H1 (cell line): ENCODE data around the gene PLAAT1. TPM values are rescaled to one million over a fixed set of nuclear protein-coding genes. Genes with fewer than 3 reads are reported as not detected.

Experiments used
- CTCF ChIA-PET: fragments of 300-600 bp; sonication (Branson Sonifier 250); formaldehyde crosslinking; loops from one replicate; lab custom pipeline; 2021; ENCODE audit not compliant: partially characterized antibody; lab: Charles Lee
- POLR2A ChIA-PET: fragments of 300-600 bp; sonication (Branson Sonifier 250); formaldehyde crosslinking; loops from one replicate; lab custom pipeline; 2021; ENCODE audit warnings: inconsistent platforms; ENCODE audit not compliant: partially characterized antibody; lab: Charles Lee
- DNase-seq, 2 experiments: peaks; one replicate each; pipeline versions ENCODE4 v3.0.0 to v3.0.0-alpha.2; 2010 to 2022; ENCODE audit warnings: low spot score in 2 of 2, low read depth in 1 of 2, mixed read lengths in 1 of 2
- FAIRE-seq: peaks from 2 replicates; lab custom pipeline; 2011; peaks lifted over from hg19 to GRCh38; lab: Jason Lieb, UNC
- H2AFZ ChIP-seq: 2 replicates; pipeline ENCODE4 v1.8.1; 2012; ENCODE audit warnings: low read length, inconsistent platforms
- H2AK5ac ChIP-seq: 2 replicates; pipeline ENCODE4 v1.6.1; 2013; ENCODE audit warnings: low read depth, low read length
- H2BK120ac ChIP-seq: replicated peaks from 2 replicates; pipeline ENCODE3; 2013; ENCODE audit warnings: low read depth, low read length, inconsistent platforms
- H2BK12ac ChIP-seq: 2 replicates; pipeline ENCODE4 v1.6.1; 2013; ENCODE audit warnings: low read depth, low read length
- H2BK15ac ChIP-seq: 2 replicates; pipeline ENCODE4 v1.6.1; 2013; ENCODE audit warnings: low read length
- H2BK20ac ChIP-seq: 2 replicates; pipeline ENCODE4 v1.6.1; 2013; ENCODE audit warnings: low read length
- H2BK5ac ChIP-seq: 2 replicates; pipeline ENCODE4 v1.6.1; 2013; ENCODE audit warnings: low read depth, low read length
- H3K14ac ChIP-seq: 2 replicates; pipeline ENCODE4 v1.6.1; 2013; ENCODE audit warnings: inconsistent platforms; ENCODE audit not compliant: insufficient read length
- H3K18ac ChIP-seq: 2 replicates; pipeline ENCODE4 v1.6.1; 2013; ENCODE audit warnings: low read length; ENCODE audit errors: extremely low read depth
- H3K23ac ChIP-seq: 2 replicates; pipeline ENCODE4 v1.6.1; 2013; ENCODE audit warnings: inconsistent platforms; ENCODE audit not compliant: insufficient read length
- H3K23me2 ChIP-seq: 2 replicates; pipeline ENCODE4 v1.6.1; 2013; ENCODE audit warnings: low read depth, low read length
- H3K27ac ChIP-seq: 2 replicates; pipeline ENCODE4 v1.6.1; 2011; ENCODE audit warnings: low read depth, low read length, inconsistent platforms
- H3K27me3 ChIP-seq, 4 experiments: replicated peaks in 1 of 4; 1 replicate in 1 of 4; 2 replicates in 3 of 4; pipeline versions ENCODE4 v1.6.1 to v1.8.1; 2011 to 2013; ENCODE audit warnings: low read length in 3 of 4, mild to moderate bottlenecking in 3 of 4, inconsistent platforms in 2 of 4, mixed read lengths in 2 of 4, moderate library complexity in 1 of 4; ENCODE audit not compliant: control insufficient read depth in 3 of 4, insufficient read depth in 3 of 4; ENCODE audit errors: extremely low read depth in 1 of 4
- H3K36me3 ChIP-seq, 4 experiments: 2 replicates each; pipeline versions ENCODE4 v1.6.1 to v1.8.1; 2011 to 2013; ENCODE audit warnings: mild to moderate bottlenecking in 4 of 4, low read length in 3 of 4, moderate library complexity in 2 of 4, control low read depth in 1 of 4, inconsistent platforms in 1 of 4; ENCODE audit not compliant: insufficient read depth in 4 of 4, control insufficient read depth in 2 of 4
- H3K4ac ChIP-seq: replicated peaks from 2 replicates; pipeline ENCODE3; 2013; ENCODE audit warnings: low read length, low read depth, mixed read lengths, inconsistent platforms; ENCODE audit not compliant: insufficient read length
- H3K4me1 ChIP-seq, 4 experiments: replicated peaks in 1 of 4; 1 replicate in 1 of 4; 2 replicates in 3 of 4; pipeline versions ENCODE4 v1.6.1 to v1.8.1; 2011 to 2013; ENCODE audit warnings: low read length in 3 of 4, inconsistent platforms in 2 of 4, mixed read lengths in 1 of 4; ENCODE audit not compliant: insufficient read depth in 4 of 4, control insufficient read depth in 3 of 4
- H3K4me2 ChIP-seq, 2 experiments: 2 replicates each; pipeline versions ENCODE4 v1.6.1 to v1.8.1; 2011 to 2013; ENCODE audit warnings: low read depth in 2 of 2, low read length in 2 of 2, control low read depth in 1 of 2, inconsistent platforms in 1 of 2, mild to moderate bottlenecking in 1 of 2; ENCODE audit not compliant: insufficient read depth in 1 of 2
- H3K4me3 ChIP-seq, 4 experiments: fragments of 200-600, 300-600 bp in 1 of 4; sonication (generic), shearing (Covaris generic), sonication (Bioruptor Twin) in 1 of 4; 2 replicates each; pipeline versions ENCODE4 v1.5.1 to v1.8.1; 2011 to 2016; ENCODE audit warnings: low read length in 4 of 4, low read depth in 3 of 4, control low read depth in 2 of 4, inconsistent platforms in 2 of 4, mild to moderate bottlenecking in 2 of 4, mixed read lengths in 1 of 4, moderate library complexity in 1 of 4; ENCODE audit not compliant: insufficient read depth in 2 of 4; ENCODE audit errors: extremely low read depth in 1 of 4
- H3K56ac ChIP-seq: replicated peaks from 2 replicates; pipeline ENCODE3; 2013; ENCODE audit warnings: low read depth, mild to moderate bottlenecking, mixed read lengths, low read length, inconsistent platforms; ENCODE audit not compliant: insufficient read length
- H3K79me1 ChIP-seq: 2 replicates; pipeline ENCODE4 v1.6.1; 2013; ENCODE audit warnings: low read depth, low read length, control low read depth
- H3K79me2 ChIP-seq, 2 experiments: 2 replicates each; pipeline versions ENCODE4 v1.6.1 to v1.8.1; 2012 to 2013; ENCODE audit warnings: low read length in 2 of 2, mild to moderate bottlenecking in 2 of 2, inconsistent platforms in 1 of 2; ENCODE audit not compliant: insufficient read depth in 2 of 2, control insufficient read depth in 1 of 2
- H3K9ac ChIP-seq, 4 experiments: replicated peaks in 1 of 4; 1 replicate in 1 of 4; 2 replicates in 3 of 4; pipeline versions ENCODE4 v1.6.1 to v1.8.1; 2011 to 2013; ENCODE audit warnings: low read depth in 3 of 4, low read length in 3 of 4, control low read depth in 2 of 4, mild to moderate bottlenecking in 2 of 4, moderate library complexity in 2 of 4, inconsistent platforms in 1 of 4; ENCODE audit errors: extremely low read depth in 1 of 4
- H3K9me3 ChIP-seq, 2 experiments: 2 replicates each; pipeline versions ENCODE4 v1.6.1 to v1.8.1; 2012 to 2013; ENCODE audit warnings: mild to moderate bottlenecking in 2 of 2, moderate library complexity in 2 of 2, control low read depth in 1 of 2, inconsistent platforms in 1 of 2, low read depth in 1 of 2, low read length in 1 of 2, mixed read lengths in 1 of 2; ENCODE audit not compliant: insufficient read depth in 2 of 2
- H4K20me1 ChIP-seq, 2 experiments: replicated peaks in 1 of 2; 2 replicates each; pipeline versions ENCODE3 to v1.8.1; 2011 to 2013; ENCODE audit warnings: inconsistent platforms in 2 of 2, low read length in 2 of 2, mild to moderate bottlenecking in 1 of 2; ENCODE audit not compliant: insufficient read depth in 2 of 2, control insufficient read depth in 1 of 2
- H4K5ac ChIP-seq: 2 replicates; pipeline ENCODE4 v1.6.1; 2013; ENCODE audit warnings: low read length, low read depth, mixed read lengths, inconsistent platforms; ENCODE audit not compliant: insufficient read length
- H4K8ac ChIP-seq: 2 replicates; pipeline ENCODE4 v1.8.0; 2013; ENCODE audit warnings: mild to moderate bottlenecking, moderate library complexity, low read length, inconsistent platforms; ENCODE audit not compliant: insufficient read depth; ENCODE audit errors: extremely low read depth
- H4K91ac ChIP-seq: replicated peaks from 2 replicates; pipeline ENCODE3; 2013; ENCODE audit warnings: low read length, mixed read lengths, inconsistent platforms; ENCODE audit not compliant: insufficient read length
- CBX5 ChIP-seq: fragments of 300-800, 300-1000 bp; sonication (generic); IDR thresholded peaks from 2 replicates; pipeline ENCODE4 v1.7.1; 2016; ENCODE audit warnings: antibody characterized with exemption, low read length, low read depth
- EGR1 ChIP-seq: IDR thresholded peaks from 2 replicates; pipeline ENCODE4 v1.6.1; 2011; ENCODE audit warnings: low read depth, low read length, borderline replicate concordance
- EZH2 ChIP-seq: fragments of 200-600 bp; sonication (generic); IDR thresholded peaks from 2 replicates; pipeline ENCODE4 v1.7.1; 2012; ENCODE audit warnings: low read depth, mild to moderate bottlenecking, moderate library complexity, low read length, inconsistent platforms; ENCODE audit not compliant: severe bottlenecking
- FOSL1 ChIP-seq: IDR thresholded peaks from 2 replicates; pipeline ENCODE4 v1.6.1; 2011; ENCODE audit warnings: mild to moderate bottlenecking, low read depth, low read length, moderate library complexity; ENCODE audit not compliant: insufficient read depth
- HDAC6 ChIP-seq: IDR thresholded peaks from one replicate; pipeline ENCODE4 v1.7.1; 2012; ENCODE audit warnings: low read depth, mild to moderate bottlenecking, inconsistent platforms, low read length, moderate library complexity
- SIN3A ChIP-seq, 2 experiments: IDR thresholded peaks in 1 of 2; conservative IDR thresholded peaks in 1 of 2; 2 replicates each; pipeline ENCODE4 v1.6.1; 2011 to 2012; ENCODE audit warnings: low read length in 2 of 2, improper control_type of control experiment in 1 of 2, low read depth in 1 of 2, mild to moderate bottlenecking in 1 of 2
- SP1 ChIP-seq: IDR thresholded peaks from 2 replicates; pipeline ENCODE4 v1.6.1; 2011; ENCODE audit warnings: low read depth, low read length
- ZNF274 ChIP-seq: IDR thresholded peaks from 2 replicates; pipeline ENCODE4 v1.7.0; 2012; ENCODE audit warnings: low read length, borderline replicate concordance; ENCODE audit errors: extremely low read depth
- WGBS, 2 experiments: shearing (Covaris generic) in 1 of 2; methylation state at CpG; one replicate each; pipeline versions ENCODE4 v1.1.6 to v1.1.7; 2013 to 2015; ENCODE audit warnings: low lambda C conversion rate in 2 of 2, mixed read lengths in 2 of 2, inconsistent platforms in 1 of 2, low coverage in 1 of 2, missing lambda C conversion rate in 1 of 2; ENCODE audit not compliant: insufficient replicate concordance in 2 of 2, insufficient coverage in 1 of 2, insufficient read length in 1 of 2; ENCODE audit errors: extremely low coverage in 1 of 2, missing lambda C conversion rate in 1 of 2; 5-methylcytosine and 5-hydroxymethylcytosine counted together
- polyA plus RNA-seq, 7 experiments: library from polyadenylated mRNA; depleted of rRNA in 3 of 7; stranded (reverse) in 5 of 7; unstranded in 2 of 7; fragments of >200 nt in 5 of 7; fragments of 200-250 nt in 2 of 7; gene quantifications; 1 replicate in 5 of 7; 2 replicates in 1 of 7; 4 replicates in 1 of 7; pipeline versions ENCODE4 v1.2.1 to v1.2.3, GENCODE V29; 2011 to 2013; ENCODE audit warnings: missing spikeins in 2 of 7, mixed read lengths in 2 of 7
- total RNA-seq: library from RNA; stranded (reverse); fragmentation: NEBNext Ultra II Directional; extraction: Animal tissue kit (Norgen Biotek cat#: 25700); gene quantifications from 2 replicates; pipeline ENCODE4 v1.2.1, GENCODE V29; 2021

PLAAT1 gene
- total and polyA plus RNA-seq, 2 of the 8 experiments (the other 6 are each of a cell fraction or from before 2014, with no cell fraction given), result 4.5 to 6.0 TPM

GRCh38 chr3:193214445-193214844 lies 26.6 kb upstream of the PLAAT1 start:
- Histone ChIP-seq H3K27ac (no peak overlapping the region), H3K9ac (no peak overlapping the region), H3K9me3 (no peaks in the 10 kb centered on the region), H3K56ac (no peak overlapping the region), H2BK20ac (no peak overlapping the region), H3K4me1 (no peaks in the 10 kb centered on the region), H3K23me2 (no peaks in the 10 kb centered on the region), H3K23ac (no peak overlapping the region), H2BK15ac (no peak overlapping the region), H3K36me3 (no peaks in the 10 kb centered on the region), H3K79me1 (no peaks in the 10 kb centered on the region), H4K20me1 (no peaks in the 10 kb centered on the region), H2AK5ac (no peak overlapping the region), H3K27me3 (no peaks in the 10 kb centered on the region), H2AFZ (peak overlapping the region; percentile 38; the same call in 1 of the 2 replicates), H2BK120ac (no peak overlapping the region), H3K79me2 (no peaks in the 10 kb centered on the region), H4K5ac (no peak overlapping the region), H4K8ac (no peak overlapping the region), H3K4me3 (no peak overlapping the region), H3K14ac (no peak overlapping the region), H3K18ac (no peak overlapping the region), H3K4me2 (no peak overlapping the region), H2BK5ac (no peak overlapping the region), H2BK12ac (no peak overlapping the region), H3K4ac (no peak overlapping the region), H4K91ac (no peak overlapping the region)
- ChIA-PET POLR2A (no interaction called here), CTCF (no interaction called here)
- TF ChIP-seq CBX5, result no peak
- TF ChIP-seq EGR1, result no peak
- no peak for TF ChIP-seq FOSL1
- no peak for TF ChIP-seq ZNF274
- TF ChIP-seq SP1, result no peak
- no peak for TF ChIP-seq HDAC6
- no peak for TF ChIP-seq EZH2
- TF ChIP-seq SIN3A (conservative IDR thresholded peaks at IDR 0.05 in 1 of 2, IDR thresholded peaks at IDR 0.05 in 1 of 2; ENCODE audit: low read depth in 1 of 2, low read length in 2 of 2), result no peak
- WGBS, 2 experiments, result 84% methylated on average over 3 of the region's 3 CpGs; no CpG with 5 or more reads in 1 of the 2 experiments
- FAIRE-seq, result no peak
- DNase-seq, result no peak
